Measurements from ENCODE around the gene MEDAG.

MEDAG gene

DNA sequence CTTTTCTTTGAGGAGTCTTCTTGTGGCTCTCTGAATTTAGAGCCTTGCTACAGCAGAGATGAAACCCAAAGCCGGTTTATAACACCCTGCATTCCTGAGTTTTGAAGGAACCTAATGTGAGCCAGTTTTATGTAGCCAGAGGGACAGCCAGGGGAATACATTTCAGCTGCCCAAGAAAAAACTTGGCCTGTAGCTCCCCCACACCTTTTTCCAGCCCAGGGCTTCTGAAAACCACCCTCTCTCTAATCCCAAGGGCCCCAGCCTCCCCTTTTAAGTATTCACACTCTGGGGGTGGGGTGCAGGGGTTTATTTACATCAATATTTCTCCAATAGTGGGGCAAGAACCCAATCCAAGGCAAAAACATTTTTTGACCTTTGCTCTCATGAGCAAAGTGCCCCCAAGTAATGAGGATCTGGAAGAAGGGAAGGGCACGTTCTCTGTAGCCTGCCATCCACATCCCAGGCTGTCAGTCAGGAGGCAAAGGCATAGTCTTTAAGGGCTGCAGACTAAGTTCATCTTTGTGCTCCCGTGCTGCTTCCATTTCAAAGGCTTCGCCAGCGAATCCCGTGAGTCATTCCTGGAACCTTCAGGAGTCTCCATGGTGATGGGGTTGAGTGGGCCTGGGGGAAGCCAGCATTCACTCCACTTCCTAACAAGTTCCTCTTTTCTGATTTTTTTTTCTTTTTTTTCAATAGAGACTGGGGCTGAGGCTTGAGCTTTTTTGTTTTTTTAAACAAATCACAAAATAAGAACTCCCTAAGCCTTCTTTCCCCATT, 33.2 kb upstream of the MEDAG start:
- no peak for DNase-seq (ENCODE audit: low read depth in 2 of 2, low spot score in 1 of 2)

DNA sequence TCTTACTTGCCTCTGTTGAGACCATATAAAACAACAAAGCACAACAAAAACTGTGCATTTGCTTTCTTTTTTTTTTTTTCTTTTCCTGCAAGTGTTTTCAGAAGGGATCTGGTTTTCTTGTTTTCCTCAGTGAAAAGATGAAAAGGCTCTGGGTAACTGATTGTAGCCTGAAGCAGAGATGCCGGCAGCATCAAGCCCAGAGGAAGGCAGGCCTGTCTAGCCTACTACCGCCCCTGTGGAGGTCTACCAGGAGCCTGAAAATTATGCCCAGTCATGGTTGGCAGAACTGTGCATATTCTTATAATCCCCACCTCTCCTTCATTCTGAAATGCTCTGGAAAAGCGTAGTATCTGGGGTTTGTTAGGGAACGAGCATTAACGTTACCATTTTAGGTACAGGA, 32.6 kb upstream of the MEDAG start:
- DNase-seq (ENCODE audit: low read depth in 2 of 2, low spot score in 1 of 2): no peak

DNA sequence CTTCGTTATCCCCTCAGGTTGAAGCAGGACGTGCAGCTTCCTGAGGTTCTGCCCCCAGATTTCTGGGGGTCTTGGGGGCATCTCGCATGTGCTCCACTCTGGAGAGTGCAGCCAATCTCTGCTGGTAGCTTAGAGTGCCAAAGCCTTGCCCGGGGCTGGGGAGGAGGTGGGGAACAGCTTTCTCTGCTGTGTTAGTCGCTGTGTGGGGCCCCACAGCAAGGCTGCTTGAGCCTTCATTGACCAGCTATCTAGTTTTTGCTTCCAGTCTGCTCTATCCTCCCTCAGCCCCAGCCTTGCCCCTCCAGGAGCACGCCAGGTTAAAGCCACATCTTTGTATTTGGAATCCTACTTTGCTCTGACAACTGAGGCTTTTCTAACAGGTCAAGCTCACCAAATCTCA, 32.0 kb upstream of the MEDAG start:
- no peak for DNase-seq (ENCODE audit: low read depth in 2 of 2, low spot score in 1 of 2)

DNA sequence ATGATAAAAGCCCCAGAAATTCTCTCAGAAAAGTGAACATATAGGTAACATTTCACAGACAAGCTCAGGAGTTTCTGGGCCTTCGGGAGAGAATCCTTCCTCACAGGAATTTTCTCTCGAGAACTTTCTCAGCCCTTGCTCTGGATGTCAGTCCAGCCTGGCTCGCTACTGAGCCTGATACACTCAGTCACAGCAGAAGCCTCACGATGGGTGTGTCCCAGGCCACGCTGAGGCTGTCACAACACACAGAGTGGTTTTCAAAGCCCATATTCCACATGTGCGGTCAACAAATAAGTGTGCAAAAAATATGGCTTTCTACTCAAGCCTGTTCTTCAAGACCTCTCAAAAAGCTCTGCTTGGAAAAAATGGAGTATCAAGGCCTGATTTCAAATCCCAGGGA, 31.5 kb upstream of the MEDAG start:
- DNase-seq (ENCODE audit: low read depth in 2 of 2, low spot score in 1 of 2): no peak

DNA sequence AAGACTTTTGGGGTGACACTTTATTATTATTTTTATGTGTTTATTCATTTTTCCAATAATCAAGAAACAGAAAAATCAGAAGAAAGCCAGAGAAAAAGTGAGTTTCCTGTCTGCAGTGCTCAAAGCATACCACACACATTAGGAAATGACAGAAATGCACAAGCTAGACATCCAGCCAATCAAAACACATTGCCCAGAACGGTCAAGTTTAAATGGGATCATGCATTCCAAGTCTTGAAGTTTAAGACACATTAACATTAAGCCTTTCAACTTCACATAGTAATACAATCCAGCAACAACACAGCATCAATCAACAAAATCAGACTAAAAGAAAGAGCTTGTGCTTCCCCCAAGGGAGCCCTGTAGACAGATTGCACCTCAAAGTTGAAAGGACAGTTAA, 28.7 kb upstream of the MEDAG start:
- no peak for DNase-seq (ENCODE audit: low read depth in 2 of 2, low spot score in 1 of 2)

DNA sequence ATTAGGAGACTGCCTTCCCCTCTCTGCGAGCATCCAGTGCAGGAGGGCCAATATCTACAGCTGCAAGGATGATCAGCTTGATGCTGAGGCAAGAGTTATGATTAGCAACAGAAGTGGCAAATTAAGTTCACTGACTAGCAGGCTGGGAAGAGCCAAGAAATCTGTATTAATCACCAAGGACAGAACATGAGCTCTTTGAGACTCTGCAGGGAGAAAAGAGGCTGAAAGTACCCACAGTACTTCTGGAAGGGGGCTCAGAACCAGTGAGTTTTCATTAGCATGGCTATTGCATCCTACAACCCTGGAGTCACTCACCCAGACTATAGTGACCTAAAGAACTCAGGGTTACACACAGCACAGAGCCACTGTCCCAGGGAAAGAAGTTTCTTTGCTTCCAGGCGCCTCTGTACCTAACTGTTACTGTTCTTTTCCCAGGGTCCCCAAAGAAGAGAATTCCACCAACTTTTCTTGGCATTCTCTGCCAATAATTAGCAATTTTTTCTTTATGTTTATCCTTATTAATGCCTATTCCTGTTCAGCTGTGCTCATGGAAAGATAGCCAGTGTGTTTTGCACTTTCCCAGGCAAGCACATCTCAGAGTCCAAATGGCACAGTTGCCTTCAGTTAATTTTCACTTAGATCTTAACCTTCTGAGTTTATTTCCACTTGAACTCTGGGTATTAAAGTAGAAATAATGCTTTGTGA, 25.8 kb upstream of the MEDAG start:
- no peak for DNase-seq (ENCODE audit: low read depth in 2 of 2, low spot score in 1 of 2)

GRCh38 chr13:30880856-30881155, 25.3 kb upstream of the MEDAG start:
- no peak for DNase-seq (ENCODE audit: low read depth in 2 of 2, low spot score in 1 of 2)

DNA sequence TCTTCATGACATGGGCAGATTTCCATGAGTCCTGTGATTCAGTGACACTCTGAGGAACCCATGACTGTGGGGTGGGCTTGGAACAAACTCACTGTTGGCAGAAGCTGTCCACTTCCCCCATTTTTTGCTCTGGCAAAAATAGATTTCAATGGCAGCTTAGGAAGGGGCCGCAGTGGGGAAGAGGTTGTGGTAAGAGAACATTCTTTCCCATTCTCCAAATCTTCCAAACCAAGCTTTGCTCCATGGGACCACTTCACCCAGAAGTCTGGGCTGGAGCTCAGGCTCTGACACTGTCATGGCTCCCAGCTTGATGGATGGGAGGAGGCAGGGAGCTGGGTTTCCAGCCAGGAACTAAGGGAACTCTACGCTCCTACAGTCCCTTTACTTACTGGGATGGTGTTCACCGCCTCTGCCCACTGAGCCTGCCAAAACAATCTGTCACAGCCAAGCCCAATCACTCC, 24.9 kb upstream of the MEDAG start:
- no peak for DNase-seq (ENCODE audit: low read depth in 2 of 2, low spot score in 1 of 2)

GRCh38 chr13:30882026-30882850, 23.8 kb upstream of the MEDAG start:
- DNase-seq (ENCODE audit: low read depth in 2 of 2, low spot score in 1 of 2): no peak

GRCh38 chr13:30882996-30883766, 22.9 kb upstream of the MEDAG start:
- no peak for DNase-seq (ENCODE audit: low read depth in 2 of 2, low spot score in 1 of 2)

- DNase-seq (ENCODE audit: low read depth in 2 of 2, low spot score in 1 of 2): no peak
Measured at GRCh38 chr13:30884543-30884942, 21.5 kb upstream of the MEDAG start.

- no peak for DNase-seq (ENCODE audit: low read depth in 2 of 2, low spot score in 1 of 2)
Measured at GRCh38 chr13:30889196-30889690, 16.8 kb upstream of the MEDAG start.

DNA sequence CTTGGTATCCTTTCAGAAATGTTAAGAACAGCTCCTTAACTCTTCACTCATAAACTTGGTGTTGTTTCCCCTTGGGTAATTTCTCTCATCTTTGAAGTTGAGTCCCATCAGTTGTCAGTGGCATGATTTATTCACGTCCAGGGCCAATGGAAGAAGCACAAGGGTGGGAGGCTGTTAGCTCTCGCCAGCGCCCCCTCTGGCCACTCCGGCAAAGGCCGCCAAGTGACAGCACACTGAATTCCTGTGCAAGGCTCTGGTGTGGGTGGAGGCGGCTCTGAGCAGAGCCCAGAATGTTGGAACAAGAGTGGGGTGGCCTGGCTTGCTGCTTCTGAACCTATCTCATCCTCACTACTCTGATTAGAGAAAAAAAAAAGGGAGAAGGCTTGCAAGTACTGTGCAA, 13.1 kb upstream of the MEDAG start:
- DNase-seq (ENCODE audit: low read depth in 2 of 2, low spot score in 1 of 2): no peak

DNA sequence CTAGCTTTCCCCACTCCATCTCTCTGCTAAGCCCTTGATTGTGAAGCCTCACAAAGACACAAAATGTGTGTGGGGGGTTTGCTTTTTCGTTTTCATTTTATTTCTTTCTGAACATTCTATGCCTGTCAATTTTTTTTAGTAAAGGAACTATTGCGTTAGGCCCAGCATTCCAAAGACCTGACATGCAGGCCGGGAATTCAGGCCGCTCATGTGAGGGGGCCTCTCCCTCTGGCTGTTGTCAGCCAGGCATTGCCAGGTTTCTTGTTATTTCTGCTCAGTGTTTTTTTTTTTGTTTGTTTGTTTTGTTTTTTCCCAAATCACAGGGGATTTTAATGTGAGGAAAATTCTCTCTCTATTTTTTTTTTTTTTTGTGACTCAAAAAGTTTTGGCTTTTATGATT, 10.3 kb upstream of the MEDAG start:
- DNase-seq (ENCODE audit: low read depth in 2 of 2, low spot score in 1 of 2): no peak

- no peak for DNase-seq (ENCODE audit: low read depth in 2 of 2, low spot score in 1 of 2)
Measured at GRCh38 chr13:30898070-30898469, 8.0 kb upstream of the MEDAG start.

- no peak for DNase-seq (ENCODE audit: low read depth in 2 of 2, low spot score in 1 of 2)
Measured at GRCh38 chr13:30898678-30899241, 7.3 kb upstream of the MEDAG start.

DNA sequence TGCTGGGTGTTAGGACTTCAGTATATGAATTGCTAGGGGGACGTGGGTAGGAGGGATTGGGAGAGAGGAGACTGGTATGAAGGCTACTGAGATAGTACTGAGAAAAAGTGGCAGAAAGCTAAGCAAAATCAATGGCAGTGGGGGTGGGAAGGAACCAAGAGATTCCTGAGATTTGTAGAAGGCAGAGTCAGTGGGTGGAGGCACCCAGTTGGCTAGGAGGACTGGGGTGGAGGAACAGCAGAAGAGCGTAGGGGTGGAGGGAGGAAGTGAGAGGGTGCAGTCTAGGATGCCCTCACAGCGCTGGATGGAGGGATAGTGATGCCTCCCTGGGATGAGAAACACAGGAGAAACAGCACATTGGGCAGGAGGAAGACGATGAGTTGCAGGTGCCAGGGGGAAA, 5.6 kb upstream of the MEDAG start:
- no peak for DNase-seq (ENCODE audit: low read depth in 2 of 2, low spot score in 1 of 2)

GRCh38 chr13:30900952-30901749, 4.9 kb upstream of the MEDAG start:
- no peak for DNase-seq (ENCODE audit: low read depth in 2 of 2, low spot score in 1 of 2)

DNA sequence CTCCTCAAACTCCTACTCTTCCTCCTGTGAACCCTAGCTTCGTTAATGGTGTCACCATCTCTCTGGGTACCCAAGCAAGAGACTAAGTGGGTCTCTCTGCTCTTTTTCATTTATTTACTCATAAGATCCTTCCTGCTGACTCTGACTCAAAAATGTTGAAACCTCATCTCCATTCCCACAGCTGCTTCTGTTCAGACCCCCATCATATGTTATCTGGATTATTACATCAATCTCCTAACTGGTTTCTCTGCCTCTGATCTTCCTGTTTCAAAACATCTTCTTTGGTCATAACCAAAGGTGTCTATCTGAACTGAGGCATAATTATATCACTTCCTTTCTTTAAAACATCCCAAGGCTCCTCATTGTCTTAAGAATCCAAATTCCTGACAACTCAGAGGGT, 2.0 kb upstream of the MEDAG start:
- DNase-seq (ENCODE audit: low read depth in 2 of 2, low spot score in 1 of 2): no peak

Measured in stimulated activated CD8-positive, alpha-beta memory T cell treated with anti-CD3 and anti-CD28 coated beads, Interleukin-4, amount 100 ng/mL, for 1 hour (primary cell).